Renal pelvis (tissue), 4 donors: ENCODE data around the gene CDKN1B. TPM values are rescaled to one million over a fixed set of nuclear protein-coding genes. Genes with fewer than 3 reads are reported as not detected.

ENCODE experiments used
- DNase-seq: peaks from one replicate; pipeline ENCODE4 v3.0.0-alpha.2; 2013
- polyA plus RNA-seq, 3 donors: library from polyadenylated mRNA; unstranded; fragments of 120-200 nt; gene quantifications; one replicate each; pipeline ENCODE4 v1.2.1, GENCODE V29; 2013; ENCODE audit not compliant: insufficient read length in 3 of 3

CDKN1B gene
- polyA plus RNA-seq, 3 donors, result 64.0 to 75.5 (median 64.7) TPM

GRCh38 chr12:12745576-12746211, 28.5 kb downstream of the CDKN1B start:
- no peak for DNase-seq

- DNase-seq, result no peak
Observed at GRCh38 chr12:12747278-12747677, 30.1 kb downstream of the CDKN1B start.

- DNase-seq, result no peak
Observed at GRCh38 chr12:12748044-12748443, 30.9 kb downstream of the CDKN1B start.

GRCh38 chr12:12749433-12749832, 32.3 kb downstream of the CDKN1B start:
- DNase-seq, result no peak

- no peak for DNase-seq
Observed at GRCh38 chr12:12755923-12756322, 38.8 kb downstream of the CDKN1B start.

GRCh38 chr12:12757121-12757520, 40.0 kb downstream of the CDKN1B start:
- DNase-seq, result no peak

GRCh38 chr12:12759234-12759915, 42.2 kb downstream of the CDKN1B start:
- no peak for DNase-seq

- no peak for DNase-seq
Observed at GRCh38 chr12:12764824-12765223, 47.7 kb downstream of the CDKN1B start.

- DNase-seq, result no peak
Observed at GRCh38 chr12:12770262-12770661, 53.1 kb downstream of the CDKN1B start.

Other genes starting within 250 kb of the CDKN1B start
- 10 to 100 TPM; 24.1 to 28.4 (median 25.1) TPM for gene DUSP16, start 154.5 kb upstream of the CDKN1B start, polyA plus RNA-seq
- gene CREBL2, start 105.5 kb upstream of the CDKN1B start, polyA plus RNA-seq, result 10 to 100 TPM; 29.4 to 35.4 (median 31.1) TPM
- 1 to 10 TPM; 1.7 to 2.4 (median 2.2) TPM for gene GPR19, start 21.2 kb upstream of the CDKN1B start, polyA plus RNA-seq
- gene APOLD1, start 68.3 kb downstream of the CDKN1B start, polyA plus RNA-seq, result 10 to 100 TPM in 1 of 3 donors, 1 to 10 TPM in 2; 8.2 to 10.3 (median 9.0) TPM
- 10 to 100 TPM; 71.4 to 76.4 (median 74.6) TPM for gene DDX47, start 96.0 kb downstream of the CDKN1B start, polyA plus RNA-seq
- gene GPRC5A, start 174.2 kb downstream of the CDKN1B start, polyA plus RNA-seq, result 10 to 100 TPM in 2 of 3 donors, 1 to 10 TPM in 1; 7.4 to 12.4 (median 11.7) TPM
- 1 to 10 TPM in 1 of 3 donors, under 1 TPM in 2; 0.64 to 1.3 (median 0.94) TPM for gene GPRC5D, start 234.8 kb downstream of the CDKN1B start, polyA plus RNA-seq